Upper lobe of left lung (tissue), 6 donors: ENCODE measurements around the gene DRAM2. TPM values are rescaled to one million over a fixed set of nuclear protein-coding genes. Genes with fewer than 3 reads are reported as not detected.
A peak's percentile ranks its signal among the peaks of the same experiment; 100 is the strongest.

Source experiments
- ATAC-seq, 2 donors: fragments of 200-7000 bp; cut with Tn5 transposase; one replicate each; pipeline ENCODE4 v1.9.1; 2022; ENCODE audit warnings: mild to moderate bottlenecking in 2 of 2, moderate library complexity in 2 of 2; ENCODE audit not compliant: low FRiP score in 2 of 2
- DNase-seq, 2 donors: peaks; one replicate each; pipeline ENCODE4 v3.0.0-alpha.2; 2019 to 2020
- H3K27ac ChIP-seq, 4 donors: fragments of 200-600 bp; sonication (generic); one replicate each; pipeline ENCODE4 v1.5.1; 2016 to 2019
- H3K27me3 ChIP-seq, 4 donors: fragments of 200-600 bp; sonication (generic); one replicate each; pipeline ENCODE4 v1.5.1; 2017 to 2019
- H3K36me3 ChIP-seq, 4 donors: fragments of 200-600 bp; sonication (generic); one replicate each; pipeline ENCODE4 v1.5.1; 2016 to 2019
- H3K4me1 ChIP-seq, 4 donors: fragments of 200-600 bp; sonication (generic); one replicate each; pipeline ENCODE4 v1.5.1; 2018 to 2019
- H3K4me3 ChIP-seq, 4 donors: fragments of 200-600 bp; sonication (generic); one replicate each; pipeline ENCODE4 v1.5.1; 2017 to 2019; ENCODE audit warnings: mild to moderate bottlenecking in 2 of 4, moderate library complexity in 1 of 4
- H3K9me3 ChIP-seq, 4 donors: fragments of 200-600 bp; sonication (generic); one replicate each; pipeline ENCODE4 v1.5.1; 2018 to 2019
- CTCF ChIP-seq, 6 experiments: fragments of 450-650 bp in 4 of 6; fragments of 200-600 bp in 2 of 6; sonication (generic) in 2 of 6; IDR thresholded peaks; one replicate each; pipeline ENCODE4 v1.5.1; 2016 to 2019; ENCODE audit warnings: antibody characterized with exemption in 6 of 6
- EP300 ChIP-seq, 4 donors: sonication (generic); formaldehyde crosslinking; IDR thresholded peaks; one replicate each; pipeline ENCODE4 v1.5.1; 2017; ENCODE audit warnings: antibody characterized with exemption in 4 of 4, control low read depth in 2 of 4
- POLR2A ChIP-seq, 4 donors: fragments of 450-650 bp; IDR thresholded peaks; one replicate each; pipeline ENCODE4 v1.5.1; 2016 to 2017; ENCODE audit warnings: antibody characterized with exemption in 4 of 4, mild to moderate bottlenecking in 2 of 4
- POLR2AphosphoS5 ChIP-seq, 2 donors: sonication (generic); formaldehyde crosslinking; IDR thresholded peaks; one replicate each; pipeline ENCODE4 v1.5.1; 2017; ENCODE audit warnings: antibody characterized with exemption in 2 of 2
- WGBS, 2 donors: methylation state at CpG; one replicate each; pipeline ENCODE4 v1.1.5; 2017 to 2018; 5-methylcytosine and 5-hydroxymethylcytosine counted together
- total RNA-seq, 6 donors: library from RNA; depleted of rRNA in 4 of 6; stranded (reverse); fragments of >200 nt in 4 of 6; gene quantifications; one replicate each; pipeline versions ENCODE4 v1.1.0 to v1.2.1, GENCODE V29; 2016 to 2021
- donor health status: DM: no; HTN: no; CAD: no; lungs with moderate emphysema.
- donor health status: DM: no; HTN: yes; CAD: no; lungs with severe emphysema.

DRAM2 gene
- total RNA-seq, 6 donors from 2014 or later, result 16.1 to 56.9 (median 40.3) TPM

- Histone ChIP-seq H3K36me3 (peaks cover 0 to 68% (median 17%) of the 10 kb centered on the region in 4 donors), H3K9me3 (no peaks in the 10 kb centered on the region), H3K4me3 (no peak overlapping the region), H3K4me1 (peaks cover 0 to 6% (median 0%) of the 10 kb centered on the region in 4 donors), H3K27ac (peak overlapping the region in 1 of 4 donors; percentile 4), H3K27me3 (no peaks in the 10 kb centered on the region)
- DNase-seq, result no peak
- peak in 1 of 2 donors; percentile 74 for ATAC-seq
- TF ChIP-seq EP300 (IDR thresholded peaks at IDR 0.05) (no peak), POLR2A (IDR thresholded peaks at IDR 0.05) (no peak), POLR2AphosphoS5 (IDR thresholded peaks at IDR 0.05) (no peak), CTCF (IDR thresholded peaks at IDR 0.05) (no peak)
- 74% methylated on average over 3 of the region's 3 CpGs for WGBS, 2 donors
Measured at GRCh38 chr1:111127923-111128643, 11.8 kb downstream of the DRAM2 start.

- H3K4me1 ChIP-seq, result peaks cover 0 to 6% (median 0%) of the 10 kb centered on the region in 4 donors
- H3K36me3 ChIP-seq, result peaks cover 0 to 66% (median 17%) of the 10 kb centered on the region in 4 donors
- no peaks in the 10 kb centered on the region for H3K27me3 ChIP-seq
- H3K27ac ChIP-seq, result no peak overlapping the region
- TF ChIP-seq POLR2A (IDR thresholded peaks at IDR 0.05) (no peak), CTCF (IDR thresholded peaks at IDR 0.05) (no peak)
- ATAC-seq (no peak), DNase-seq (no peak)
- H3K9me3 ChIP-seq, result no peaks in the 10 kb centered on the region
- H3K4me3 ChIP-seq, result no peak overlapping the region
- 100% methylated on average over 1 of the region's 1 CpG for WGBS, 2 donors
Measured at GRCh38 chr1:111126354-111126753, 13.5 kb downstream of the DRAM2 start.

- H3K27me3 ChIP-seq, result no peaks in the 10 kb centered on the region
- H3K9me3 ChIP-seq, result no peaks in the 10 kb centered on the region
- H3K4me3 ChIP-seq, result no peak overlapping the region
- ATAC-seq (no peak), DNase-seq (no peak)
- no peaks in the 10 kb centered on the region for H3K4me1 ChIP-seq
- H3K36me3 ChIP-seq, result peaks cover 0 to 49% (median 23%) of the 10 kb centered on the region in 4 donors
- 97 to 98% methylated on average over 2 of the region's 2 CpGs for WGBS, 2 donors
- no peak for TF ChIP-seq CTCF (IDR thresholded peaks at IDR 0.05)
- no peak for TF ChIP-seq EP300 (IDR thresholded peaks at IDR 0.05)
- no peak for TF ChIP-seq POLR2AphosphoS5 (IDR thresholded peaks at IDR 0.05)
- H3K27ac ChIP-seq, result no peak overlapping the region
Measured at GRCh38 chr1:111116496-111116895, 23.4 kb downstream of the DRAM2 start.

- DNase-seq (no peak), ATAC-seq (no peak)
- Histone ChIP-seq H3K4me1 (no peaks in the 10 kb centered on the region), H3K4me3 (no peak overlapping the region), H3K27ac (no peak overlapping the region), H3K36me3 (peaks cover 0 to 4% (median 1%) of the 10 kb centered on the region in 4 donors), H3K9me3 (peaks cover 0 to 3% (median 0%) of the 10 kb centered on the region in 4 donors), H3K27me3 (no peaks in the 10 kb centered on the region)
- no peak for TF ChIP-seq EP300 (IDR thresholded peaks at IDR 0.05)
- no peak for TF ChIP-seq POLR2AphosphoS5 (IDR thresholded peaks at IDR 0.05)
- TF ChIP-seq CTCF (IDR thresholded peaks at IDR 0.05), result no peak
- no peak for TF ChIP-seq POLR2A (IDR thresholded peaks at IDR 0.05)
- 89 to 100% methylated on average over 1 of the region's 1 CpG for WGBS, 2 donors
Measured at GRCh38 chr1:111110197-111110899, 29.5 kb downstream of the DRAM2 start.
